GM12801 (cell line): Measurements from ENCODE around the gene ARTN.

Experiments
- CTCF ChIP-seq: IDR thresholded peaks from one replicate; pipeline ENCODE4 v1.5.1; 2011; ENCODE audit warnings: control low read depth; ENCODE audit not compliant: insufficient read length; ENCODE audit errors: extremely low read depth

Gene ARTN

GRCh38 chr1:43952731-43953346 lies 19.2 kb downstream of the ARTN start:
- no peak for TF ChIP-seq CTCF

- no peak for TF ChIP-seq CTCF
Measured at GRCh38 chr1:43953361-43953760, 19.8 kb downstream of the ARTN start.

GRCh38 chr1:43954036-43954435 lies 20.4 kb downstream of the ARTN start:
- TF ChIP-seq CTCF = no peak

GRCh38 chr1:43956234-43956633 lies 22.6 kb downstream of the ARTN start:
- no peak for TF ChIP-seq CTCF

GRCh38 chr1:43957407-43958040 lies 23.9 kb downstream of the ARTN start:
- TF ChIP-seq CTCF = no peak

GRCh38 chr1:43958351-43959255 lies 25.0 kb downstream of the ARTN start:
- TF ChIP-seq CTCF = no peak

- no peak for TF ChIP-seq CTCF
Measured at GRCh38 chr1:43960798-43961197, 27.2 kb downstream of the ARTN start.
